ENCODE measurements around the gene SNAP47. TPM values are rescaled to one million over a fixed set of nuclear protein-coding genes. Genes with fewer than 3 reads are reported as not detected.

The SNAP47 gene
- total RNA-seq, 1 experiment from 2014 or later, result 39.4 TPM

DNA sequence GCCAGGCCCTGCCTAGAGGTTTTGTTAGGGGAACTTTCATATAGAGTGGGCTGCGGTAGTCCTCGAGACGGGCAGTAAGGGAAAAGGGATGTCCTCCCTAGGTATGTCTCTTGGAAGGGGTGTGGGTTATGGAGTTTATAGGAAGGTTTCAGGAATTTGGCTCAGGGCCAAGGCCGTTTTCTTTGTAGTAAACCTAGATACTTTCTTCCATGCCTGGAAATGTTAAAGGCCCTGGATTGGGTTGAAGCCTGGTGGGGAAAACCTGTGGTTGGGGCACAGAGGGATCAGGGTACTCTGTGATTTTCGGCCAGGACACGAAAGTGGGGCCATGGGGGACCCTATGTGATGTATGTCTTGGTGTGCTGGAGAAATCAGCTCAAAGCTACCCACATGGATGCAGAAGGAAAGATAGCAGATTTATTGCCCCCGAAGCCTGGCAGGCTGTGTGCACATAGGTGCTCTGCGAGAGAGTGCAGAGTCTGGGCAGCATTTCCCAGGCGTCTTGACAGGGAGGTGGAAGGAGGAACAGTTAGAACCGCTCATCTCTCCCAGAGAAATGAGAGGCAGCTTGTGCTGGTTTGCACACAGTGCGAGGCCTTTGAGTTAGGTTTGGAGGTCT, 1.7 kb downstream of the SNAP47 start:
- TF ChIP-seq, protein P1, sequence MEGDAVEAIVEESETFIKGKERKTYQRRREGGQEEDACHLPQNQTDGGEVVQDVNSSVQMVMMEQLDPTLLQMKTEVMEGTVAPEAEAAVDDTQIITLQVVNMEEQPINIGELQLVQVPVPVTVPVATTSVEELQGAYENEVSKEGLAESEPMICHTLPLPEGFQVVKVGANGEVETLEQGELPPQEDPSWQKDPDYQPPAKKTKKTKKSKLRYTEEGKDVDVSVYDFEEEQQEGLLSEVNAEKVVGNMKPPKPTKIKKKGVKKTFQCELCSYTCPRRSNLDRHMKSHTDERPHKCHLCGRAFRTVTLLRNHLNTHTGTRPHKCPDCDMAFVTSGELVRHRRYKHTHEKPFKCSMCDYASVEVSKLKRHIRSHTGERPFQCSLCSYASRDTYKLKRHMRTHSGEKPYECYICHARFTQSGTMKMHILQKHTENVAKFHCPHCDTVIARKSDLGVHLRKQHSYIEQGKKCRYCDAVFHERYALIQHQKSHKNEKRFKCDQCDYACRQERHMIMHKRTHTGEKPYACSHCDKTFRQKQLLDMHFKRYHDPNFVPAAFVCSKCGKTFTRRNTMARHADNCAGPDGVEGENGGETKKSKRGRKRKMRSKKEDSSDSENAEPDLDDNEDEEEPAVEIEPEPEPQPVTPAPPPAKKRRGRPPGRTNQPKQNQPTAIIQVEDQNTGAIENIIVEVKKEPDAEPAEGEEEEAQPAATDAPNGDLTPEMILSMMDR (IDR thresholded peaks at IDR 0.05; ENCODE audit: unreplicated experiment), result no peak
- TSS peak; percentile 6 for BruUV-seq (replicated peaks)
- H3K9me3 Mint-ChIP-seq (ENCODE audit: low read depth, unreplicated experiment), result no peaks in the 10 kb centered on the region
- H3K27me3 Mint-ChIP-seq (ENCODE audit: unreplicated experiment), result no peaks in the 10 kb centered on the region
- H3K4me1 Mint-ChIP-seq (ENCODE audit: low read depth, unreplicated experiment), result peaks cover 8% of the 10 kb centered on the region
- intact Hi-C loops (cut with micrococcal nuclease; ENCODE audit: unreplicated experiment), result no loop called here
- CTCF ChIA-PET, result no interaction called here
- H3K36me3 Mint-ChIP-seq (ENCODE audit: insufficient read depth, unreplicated experiment), result peaks cover 51% of the 10 kb centered on the region
- DNase-seq, result no peak
- peak overlapping the region; percentile 83 for H3K4me3 Mint-ChIP-seq (ENCODE audit: low read depth, unreplicated experiment)
- no peak overlapping the region for H3K27ac Mint-ChIP-seq (ENCODE audit: unreplicated experiment)

DNA sequence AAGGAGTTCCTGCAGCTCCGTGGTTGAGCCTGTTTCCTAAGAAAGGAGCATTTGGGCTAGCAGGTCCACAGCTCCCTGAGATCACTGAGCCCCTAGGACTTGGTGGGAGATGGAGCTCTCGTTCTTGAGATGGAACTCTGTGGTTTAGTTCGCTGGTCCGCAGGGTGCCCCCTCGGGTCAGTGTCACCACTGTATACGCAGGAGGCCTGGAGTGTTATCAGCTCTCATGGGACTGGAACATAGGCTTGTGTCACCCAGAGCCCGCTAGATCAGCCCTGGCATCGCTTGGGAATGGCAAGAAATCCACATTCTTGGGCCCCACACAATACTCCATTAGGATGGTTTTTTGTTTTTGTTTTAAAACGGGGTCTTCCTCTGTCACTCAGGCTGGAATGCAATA, 3.6 kb downstream of the SNAP47 start:
- H3K4me1 Mint-ChIP-seq (ENCODE audit: low read depth, unreplicated experiment), result peaks cover 8% of the 10 kb centered on the region
- no TSS peak for BruUV-seq (replicated peaks)
- intact Hi-C loops (cut with micrococcal nuclease; ENCODE audit: unreplicated experiment), result no loop called here
- peaks cover 32% of the 10 kb centered on the region for H3K36me3 Mint-ChIP-seq (ENCODE audit: insufficient read depth, unreplicated experiment)
- TF ChIP-seq, protein P1 (IDR thresholded peaks at IDR 0.05; ENCODE audit: unreplicated experiment), result no peak
- H3K27ac Mint-ChIP-seq (ENCODE audit: unreplicated experiment), result no peak overlapping the region
- no peak for DNase-seq
- H3K9me3 Mint-ChIP-seq (ENCODE audit: low read depth, unreplicated experiment), result no peaks in the 10 kb centered on the region
- no peak overlapping the region for H3K4me3 Mint-ChIP-seq (ENCODE audit: low read depth, unreplicated experiment)
- CTCF ChIA-PET, result no interaction called here
- no peaks in the 10 kb centered on the region for H3K27me3 Mint-ChIP-seq (ENCODE audit: unreplicated experiment)

DNA sequence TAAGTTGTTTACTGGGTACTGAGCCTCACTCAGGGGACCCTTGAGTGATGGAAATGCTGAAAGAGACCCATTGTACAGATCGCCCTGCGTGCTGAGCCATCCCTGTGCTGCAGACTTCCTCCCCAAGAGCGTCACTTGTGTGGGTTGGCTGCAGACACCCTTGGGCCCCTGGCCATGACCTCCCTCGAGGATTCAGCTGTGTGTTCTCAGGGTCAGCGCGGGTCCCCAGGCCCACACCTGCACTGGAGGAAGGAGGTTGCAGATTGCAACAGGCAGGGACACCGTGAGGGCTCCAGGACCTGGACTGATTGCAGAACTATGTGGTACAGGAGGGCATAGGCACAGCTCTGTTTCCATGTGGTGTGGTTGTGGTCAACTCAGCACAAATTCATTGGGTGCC, 4.4 kb downstream of the SNAP47 start:
- H3K27ac Mint-ChIP-seq (ENCODE audit: unreplicated experiment), result no peak overlapping the region
- peaks cover 8% of the 10 kb centered on the region for H3K4me1 Mint-ChIP-seq (ENCODE audit: low read depth, unreplicated experiment)
- CTCF ChIA-PET, result no interaction called here
- no peaks in the 10 kb centered on the region for H3K9me3 Mint-ChIP-seq (ENCODE audit: low read depth, unreplicated experiment)
- TF ChIP-seq, protein P1 (IDR thresholded peaks at IDR 0.05; ENCODE audit: unreplicated experiment), result no peak
- peaks cover 24% of the 10 kb centered on the region for H3K36me3 Mint-ChIP-seq (ENCODE audit: insufficient read depth, unreplicated experiment)
- H3K4me3 Mint-ChIP-seq (ENCODE audit: low read depth, unreplicated experiment), result no peak overlapping the region
- DNase-seq, result no peak
- no peaks in the 10 kb centered on the region for H3K27me3 Mint-ChIP-seq (ENCODE audit: unreplicated experiment)
- no TSS peak for BruUV-seq (replicated peaks)
- intact Hi-C loops (cut with micrococcal nuclease; ENCODE audit: unreplicated experiment), result no loop called here

DNA sequence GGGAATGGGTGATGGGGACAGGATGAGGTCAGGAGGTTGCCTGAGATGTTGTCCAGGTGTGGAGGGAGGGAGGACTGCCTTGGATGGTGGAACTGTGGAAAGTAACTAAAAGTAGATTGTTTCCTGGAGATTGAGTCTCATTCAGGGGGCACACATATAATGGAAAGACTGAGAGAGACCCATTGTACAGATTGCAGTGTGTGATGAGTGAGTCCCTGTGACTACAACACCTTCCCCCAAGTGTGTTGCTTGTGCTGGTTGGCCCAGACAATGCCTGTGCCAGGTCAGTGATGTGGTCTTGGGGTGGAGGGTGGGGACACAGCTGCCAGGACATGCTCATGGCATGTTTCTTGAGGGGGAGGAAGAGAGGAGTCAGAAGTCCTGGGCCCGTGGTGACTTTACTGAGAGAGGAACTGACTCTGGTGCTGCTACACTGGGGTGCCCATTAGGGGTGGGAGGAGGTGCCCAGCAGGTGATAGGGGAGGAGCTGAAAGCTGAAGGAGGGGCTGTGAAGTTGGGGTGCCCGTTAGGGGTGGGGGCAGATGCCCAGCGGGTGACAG, 5.2 kb downstream of the SNAP47 start:
- peaks cover 8% of the 10 kb centered on the region for H3K4me1 Mint-ChIP-seq (ENCODE audit: low read depth, unreplicated experiment)
- TF ChIP-seq, protein P1 (IDR thresholded peaks at IDR 0.05; ENCODE audit: unreplicated experiment), result no peak
- no TSS peak for BruUV-seq (replicated peaks)
- no peaks in the 10 kb centered on the region for H3K27me3 Mint-ChIP-seq (ENCODE audit: unreplicated experiment)
- intact Hi-C loops (cut with micrococcal nuclease; ENCODE audit: unreplicated experiment), result no loop called here
- H3K27ac Mint-ChIP-seq (ENCODE audit: unreplicated experiment), result no peak overlapping the region
- no peak overlapping the region for H3K4me3 Mint-ChIP-seq (ENCODE audit: low read depth, unreplicated experiment)
- H3K36me3 Mint-ChIP-seq (ENCODE audit: insufficient read depth, unreplicated experiment), result peaks cover 15% of the 10 kb centered on the region
- DNase-seq, result no peak
- CTCF ChIA-PET, result no interaction called here
- H3K9me3 Mint-ChIP-seq (ENCODE audit: low read depth, unreplicated experiment), result no peaks in the 10 kb centered on the region

All from Calu3 (cell line).